ENCODE data around the gene FAM43A.

DNA sequence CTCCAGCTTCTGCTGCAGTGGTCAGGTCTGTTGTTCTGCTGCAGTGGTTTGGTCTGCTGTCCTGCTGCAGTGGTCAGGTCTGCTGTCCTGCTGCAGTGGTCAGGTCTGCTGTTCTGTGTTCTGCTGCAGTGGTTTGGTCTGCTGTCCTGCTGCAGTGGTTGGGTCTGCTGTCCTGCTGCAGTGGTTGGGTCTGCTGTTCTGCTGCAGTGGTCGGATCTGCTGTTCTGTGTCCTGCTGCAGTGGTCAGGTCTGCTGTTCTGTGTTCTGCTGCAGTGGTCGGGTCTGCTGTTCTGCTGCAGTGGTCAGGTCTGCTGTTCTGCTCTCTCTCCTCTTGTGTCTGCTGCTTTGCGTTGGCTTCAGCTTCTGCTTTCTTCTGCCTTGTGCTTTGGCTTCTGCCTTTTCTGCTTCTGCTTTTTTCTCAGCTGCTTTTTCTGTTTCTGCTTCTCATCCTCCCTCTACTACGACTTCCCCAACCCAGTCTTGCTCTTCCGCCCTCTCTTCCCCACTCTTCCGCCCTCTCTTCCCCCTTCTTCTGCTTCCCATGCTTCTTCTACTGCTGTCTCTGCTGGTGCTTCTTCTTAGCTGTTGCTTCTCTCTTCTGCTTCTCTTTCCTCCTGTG lies 50.7 kb downstream of the FAM43A start:
- TF ChIP-seq, protein P1, sequence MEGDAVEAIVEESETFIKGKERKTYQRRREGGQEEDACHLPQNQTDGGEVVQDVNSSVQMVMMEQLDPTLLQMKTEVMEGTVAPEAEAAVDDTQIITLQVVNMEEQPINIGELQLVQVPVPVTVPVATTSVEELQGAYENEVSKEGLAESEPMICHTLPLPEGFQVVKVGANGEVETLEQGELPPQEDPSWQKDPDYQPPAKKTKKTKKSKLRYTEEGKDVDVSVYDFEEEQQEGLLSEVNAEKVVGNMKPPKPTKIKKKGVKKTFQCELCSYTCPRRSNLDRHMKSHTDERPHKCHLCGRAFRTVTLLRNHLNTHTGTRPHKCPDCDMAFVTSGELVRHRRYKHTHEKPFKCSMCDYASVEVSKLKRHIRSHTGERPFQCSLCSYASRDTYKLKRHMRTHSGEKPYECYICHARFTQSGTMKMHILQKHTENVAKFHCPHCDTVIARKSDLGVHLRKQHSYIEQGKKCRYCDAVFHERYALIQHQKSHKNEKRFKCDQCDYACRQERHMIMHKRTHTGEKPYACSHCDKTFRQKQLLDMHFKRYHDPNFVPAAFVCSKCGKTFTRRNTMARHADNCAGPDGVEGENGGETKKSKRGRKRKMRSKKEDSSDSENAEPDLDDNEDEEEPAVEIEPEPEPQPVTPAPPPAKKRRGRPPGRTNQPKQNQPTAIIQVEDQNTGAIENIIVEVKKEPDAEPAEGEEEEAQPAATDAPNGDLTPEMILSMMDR (IDR thresholded peaks at IDR 0.05; ENCODE audit: low read depth, low read length, poor library complexity, severe bottlenecking): no peak
- TF ChIP-seq EZH2phosphoT487 (IDR thresholded peaks at IDR 0.05; ENCODE audit: borderline replicate concordance, low read length): no peak
